CD4-positive, alpha-beta T cell treated with Interleukin-6 at 100 ng/mL for 8 hours (primary cell): ENCODE measurements around the gene SHH.

Experiments used
- DNase-seq: peaks from one replicate; pipeline ENCODE4 v3.0.0-alpha.2; 2020; ENCODE audit warnings: mixed read lengths, low spot score

Gene SHH

GRCh38 chr7:155811895-155812761 is at the start of gene SHH:
SHH (minus strand) TSS chr7:155812463; CDS start chr7:155812122, 341 bp downstream.
- DNase-seq, result no peak

GRCh38 chr7:155861480-155861868 is 49.2 kb upstream of the SHH start:
- no peak for DNase-seq

GRCh38 chr7:155860840-155861479 is 48.7 kb upstream of the SHH start:
- DNase-seq, result no peak

DNA sequence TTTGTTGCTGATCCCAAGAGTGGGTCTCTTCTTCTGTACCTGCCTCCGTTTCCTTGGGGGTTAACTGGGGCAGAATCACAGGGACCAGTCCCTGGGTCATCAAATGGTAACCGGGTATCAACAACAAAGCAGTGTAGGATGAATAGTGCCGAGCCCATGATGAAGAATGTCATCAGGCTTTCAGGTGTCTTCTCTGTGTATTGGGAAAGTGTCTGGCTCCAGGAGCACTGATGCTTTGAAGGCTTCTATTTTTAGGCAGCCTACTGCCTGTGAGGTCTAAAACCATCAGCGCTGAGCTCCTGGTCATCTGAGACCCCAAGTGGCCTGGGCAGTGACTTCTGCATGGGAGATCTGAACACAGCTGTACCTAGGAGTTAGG is 48.2 kb upstream of the SHH start:
- no peak for DNase-seq

- no peak for DNase-seq
Observed at GRCh38 chr7:155858521-155859061, 46.3 kb upstream of the SHH start.

DNA sequence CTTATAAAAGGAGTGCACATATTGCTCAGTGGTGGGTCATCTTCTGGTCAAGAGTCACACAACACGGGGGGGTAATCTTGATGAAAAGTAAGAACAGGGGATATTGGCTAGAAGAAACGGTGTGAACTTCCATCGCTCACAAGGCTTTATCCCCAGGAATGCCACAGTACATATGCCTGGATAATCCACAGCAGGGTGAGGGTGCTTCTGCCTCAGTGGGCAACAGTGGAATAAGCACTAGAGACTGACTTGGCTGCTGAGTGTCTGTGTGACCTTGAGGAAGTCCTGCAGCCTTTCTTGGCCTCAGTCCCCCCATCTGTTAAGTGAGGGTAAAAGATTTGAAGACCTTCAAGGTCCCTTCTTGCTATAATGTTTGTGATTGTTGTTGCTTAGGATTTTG is 44.9 kb upstream of the SHH start:
- no peak for DNase-seq

GRCh38 chr7:155856656-155857055 is 44.4 kb upstream of the SHH start:
- no peak for DNase-seq

- DNase-seq, result no peak
Observed at GRCh38 chr7:155852426-155853301, 40.4 kb upstream of the SHH start.

DNA sequence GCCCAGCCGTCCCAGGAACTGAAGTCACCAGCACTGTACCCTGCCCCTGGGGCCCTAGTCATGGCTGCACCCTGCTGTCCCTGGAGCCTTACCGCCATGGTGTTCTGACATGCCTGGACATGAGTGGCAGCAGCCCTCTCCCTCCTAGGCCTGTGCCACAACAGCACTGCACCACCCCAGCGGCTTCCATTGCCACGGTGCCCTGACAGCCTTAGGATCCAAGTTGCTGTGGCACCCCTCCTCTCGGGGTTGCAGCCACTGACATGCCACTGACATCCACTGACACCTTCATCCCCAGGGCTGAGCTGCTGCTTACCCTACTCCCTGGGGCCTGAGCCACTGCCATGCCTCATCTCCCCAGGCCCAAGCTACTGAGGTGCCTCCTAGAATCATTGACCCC is 39.6 kb upstream of the SHH start:
- DNase-seq, result no peak

GRCh38 chr7:155850766-155851678 is 38.8 kb upstream of the SHH start:
- no peak for DNase-seq

DNA sequence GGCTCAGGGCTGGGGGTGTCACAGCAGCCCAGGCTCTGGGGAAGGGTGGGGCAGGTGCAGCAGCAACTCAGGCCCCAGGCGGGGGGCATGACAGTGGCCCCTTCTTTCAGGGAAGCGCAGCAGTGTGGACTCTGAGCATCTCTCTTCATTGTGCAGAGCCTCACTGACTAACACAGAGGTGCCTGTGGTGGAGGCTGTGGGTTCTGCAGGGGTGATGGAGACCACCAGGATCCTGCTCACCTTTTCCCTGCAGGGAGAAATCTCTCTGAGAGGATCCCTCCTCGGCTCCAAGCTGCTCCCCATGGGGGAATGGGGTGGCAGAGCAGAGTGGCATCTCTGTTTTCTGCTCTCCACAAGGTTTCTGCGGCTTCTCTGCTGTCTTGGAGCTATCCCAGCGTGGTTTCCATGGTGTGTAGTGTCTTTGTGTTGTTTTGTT is 37.8 kb upstream of the SHH start:
- DNase-seq, result no peak

DNA sequence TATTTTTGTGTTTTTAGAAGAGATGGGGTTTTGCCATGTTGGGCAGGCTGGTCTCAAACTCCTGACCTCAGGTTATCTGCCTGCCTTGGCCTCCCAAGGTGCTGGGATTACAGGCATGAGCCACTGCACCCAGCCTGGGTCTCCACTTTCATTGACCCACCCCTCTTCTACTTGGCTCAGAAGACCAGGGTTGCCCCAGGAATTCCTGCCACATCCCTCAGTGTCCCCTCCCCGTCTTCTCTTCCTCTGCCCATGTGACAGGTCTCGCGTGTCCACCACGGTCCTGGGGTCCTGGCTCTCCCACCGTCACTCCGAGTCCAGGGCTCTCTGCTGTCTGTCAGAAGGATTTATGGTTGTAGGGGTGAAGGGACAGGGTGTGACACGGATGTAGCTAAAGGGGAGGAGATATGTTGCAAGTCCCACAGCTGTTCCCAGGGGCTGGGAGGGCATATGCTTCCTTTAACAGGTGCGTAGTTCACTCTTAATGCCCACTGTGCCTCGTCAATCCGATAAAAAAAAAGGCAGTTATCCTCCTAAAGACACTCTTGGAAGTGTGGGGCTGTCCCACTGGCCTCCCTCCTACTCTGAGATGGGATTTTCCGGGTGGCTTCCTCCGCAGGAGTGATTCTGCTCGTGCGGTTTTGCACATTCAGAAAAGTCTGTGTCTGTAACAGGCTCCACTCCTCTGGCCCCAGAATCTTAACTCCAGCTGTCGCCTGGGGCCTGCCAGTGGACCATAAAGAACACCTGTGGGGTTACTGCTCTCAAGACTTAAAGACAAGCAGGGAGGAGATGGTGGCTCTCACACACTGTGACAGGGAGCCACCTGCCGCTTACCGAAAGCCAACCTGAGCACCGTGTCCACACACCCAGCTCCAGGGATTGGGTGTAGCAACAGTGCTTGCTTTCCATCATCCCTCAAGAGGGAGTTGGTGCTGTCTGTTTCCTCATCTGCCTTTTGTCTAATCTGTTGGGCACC is 36.7 kb upstream of the SHH start:
- no peak for DNase-seq

DNA sequence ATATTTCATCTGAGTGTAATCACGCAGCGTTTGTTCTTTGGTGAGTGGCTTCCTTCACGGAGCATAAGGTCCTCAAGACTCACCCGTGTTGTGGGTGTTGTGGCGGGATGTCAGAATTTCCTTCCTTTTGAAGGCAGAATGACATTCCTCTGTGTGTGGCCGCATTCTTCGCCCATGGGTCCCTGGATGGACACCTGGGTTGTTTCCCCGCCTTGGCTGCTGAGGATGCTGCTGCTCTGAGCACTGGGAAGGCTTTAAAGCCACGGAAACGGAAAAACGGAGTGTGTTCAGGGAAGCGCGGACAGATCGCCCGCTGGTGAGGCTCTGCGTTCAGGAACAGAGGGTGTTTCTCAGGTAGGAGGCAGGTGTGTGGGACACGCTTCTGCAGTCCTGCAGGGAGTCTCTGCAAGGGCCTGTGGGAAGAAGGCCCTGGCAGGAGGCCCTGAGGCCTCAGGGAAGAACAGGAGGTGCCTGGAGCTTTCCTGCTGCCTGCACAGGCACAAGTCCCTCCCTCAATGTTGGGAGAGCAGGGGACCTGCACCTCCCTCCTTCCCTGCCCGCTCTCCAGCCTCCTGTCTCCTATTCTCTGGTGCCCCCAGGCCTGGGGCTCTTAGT is 35.7 kb upstream of the SHH start:
- no peak for DNase-seq

- no peak for DNase-seq
Observed at GRCh38 chr7:155846936-155847335, 34.7 kb upstream of the SHH start.

- no peak for DNase-seq
Observed at GRCh38 chr7:155846156-155846555, 33.9 kb upstream of the SHH start.

DNA sequence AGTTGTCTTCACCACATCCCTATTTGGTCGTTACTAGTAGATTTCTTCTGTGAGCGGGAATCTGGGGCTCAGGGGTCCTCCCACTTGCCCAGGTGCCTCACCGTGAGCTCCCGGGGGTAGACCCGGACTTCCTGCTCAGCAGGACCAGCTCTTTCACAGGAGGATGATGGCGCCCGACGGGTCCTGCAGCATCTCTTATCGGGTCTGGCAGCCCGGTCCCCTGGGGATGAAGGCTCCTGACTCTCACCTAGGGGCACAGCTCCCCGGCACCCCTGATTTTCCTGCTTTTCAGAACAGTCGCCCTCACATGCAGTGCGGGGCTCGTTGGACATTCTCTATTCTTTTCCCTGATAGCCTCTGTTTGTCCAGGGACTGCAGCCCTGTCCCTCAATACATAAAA is 33.0 kb upstream of the SHH start:
- no peak for DNase-seq

DNA sequence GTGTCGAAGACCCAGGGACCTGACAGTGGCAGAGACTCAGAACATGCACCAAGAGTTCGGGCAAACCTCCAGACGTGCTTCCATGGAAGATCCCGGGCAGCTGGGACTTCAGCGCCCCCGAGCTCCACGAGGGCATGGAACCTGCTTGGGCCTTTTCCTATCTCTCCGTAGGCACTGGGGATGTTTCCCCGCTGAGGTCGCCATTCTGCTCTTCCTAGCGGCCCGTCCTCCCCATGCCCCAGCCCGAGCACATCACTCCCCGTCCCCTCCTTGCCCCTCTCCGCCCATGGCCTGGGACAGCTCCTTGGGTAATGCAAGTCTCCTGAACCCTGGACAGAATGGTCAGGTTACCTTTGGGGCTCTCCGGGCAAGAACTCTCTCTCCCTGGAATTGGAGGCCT is 32.3 kb upstream of the SHH start:
- DNase-seq, result no peak

- no peak for DNase-seq
Observed at GRCh38 chr7:155844019-155844453, 31.8 kb upstream of the SHH start.

GRCh38 chr7:155843426-155844018 is 31.3 kb upstream of the SHH start:
- DNase-seq, result no peak
